ENCODE data around the gene GNAL. TPM values are rescaled to one million over a fixed set of nuclear protein-coding genes. Genes with fewer than 3 reads are reported as not detected.

Gene GNAL
- total and polyA plus RNA-seq, 2 experiments from 2014 or later, result 7.5 to 21.6 TPM

DNA sequence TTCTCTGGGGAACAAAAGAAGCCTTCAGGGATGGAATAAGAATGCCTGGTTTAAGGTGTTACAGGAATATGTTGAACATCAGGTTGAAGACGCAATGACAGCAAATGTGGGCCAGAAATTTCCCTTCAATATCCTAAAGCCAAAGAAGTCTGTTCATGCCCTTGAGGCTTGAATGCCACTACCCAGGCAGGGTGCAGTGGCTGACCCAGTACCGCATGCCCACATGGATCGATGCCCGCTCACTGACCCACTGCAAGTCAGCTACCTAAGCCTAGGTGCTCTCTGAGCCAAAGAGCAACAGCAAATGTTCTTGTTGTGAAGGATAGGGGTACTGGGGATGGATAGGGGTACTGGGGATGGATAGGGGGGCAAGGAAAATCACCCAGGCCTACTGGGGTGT, 58.2 kb downstream of the GNAL start:
- H3K36me3 ChIP-seq (ENCODE audit: insufficient read depth), result no peaks in the 10 kb centered on the region
- no peak overlapping the region for H3K4me2 ChIP-seq
- H3K27ac ChIP-seq (ENCODE audit: low read depth), result no peak overlapping the region
- ATAC-seq (no peak), DNase-seq (ENCODE audit: low spot score) (no peak)
- peaks cover 5% of the 10 kb centered on the region; the same call in 2 of the 3 replicates for H3K36me3 Mint-ChIP-seq (ENCODE audit: low read depth)
- peaks cover 16% of the 10 kb centered on the region for H3K4me1 ChIP-seq (ENCODE audit: insufficient read depth)
- TF ChIP-seq ZNF331 (CRISPR knock-in tag; IDR thresholded peaks at IDR 0.05; ENCODE audit: low read depth) (no peak), CTCF (conservative IDR thresholded peaks at IDR 0.05; ENCODE audit: low read depth in 2 of 2) (no peak), JUNB (IDR thresholded peaks at IDR 0.05; ENCODE audit: unreplicated experiment) (no peak), REST (IDR thresholded peaks at IDR 0.05; ENCODE audit: unreplicated experiment) (no peak), ETS1 (IDR thresholded peaks at IDR 0.05) (no peak), CREB1 (CRISPR knock-in tag; IDR thresholded peaks at IDR 0.05; ENCODE audit: low read depth) (no peak), NANOG (IDR thresholded peaks at IDR 0.05; ENCODE audit: borderline replicate concordance) (no peak), EZH2 (IDR thresholded peaks at IDR 0.05; ENCODE audit: low read depth, unreplicated experiment) (no peak), STAT1 (IDR thresholded peaks at IDR 0.05; ENCODE audit: unreplicated experiment) (no peak), ZNF114 (CRISPR knock-in tag; IDR thresholded peaks at IDR 0.05) (no peak), EZH2phosphoT487 (IDR thresholded peaks at IDR 0.05; ENCODE audit: unreplicated experiment) (no peak), POLR2AphosphoS5 (IDR thresholded peaks at IDR 0.05; ENCODE audit: low read depth) (no peak)
- TF ChIP-seq, protein P1, sequence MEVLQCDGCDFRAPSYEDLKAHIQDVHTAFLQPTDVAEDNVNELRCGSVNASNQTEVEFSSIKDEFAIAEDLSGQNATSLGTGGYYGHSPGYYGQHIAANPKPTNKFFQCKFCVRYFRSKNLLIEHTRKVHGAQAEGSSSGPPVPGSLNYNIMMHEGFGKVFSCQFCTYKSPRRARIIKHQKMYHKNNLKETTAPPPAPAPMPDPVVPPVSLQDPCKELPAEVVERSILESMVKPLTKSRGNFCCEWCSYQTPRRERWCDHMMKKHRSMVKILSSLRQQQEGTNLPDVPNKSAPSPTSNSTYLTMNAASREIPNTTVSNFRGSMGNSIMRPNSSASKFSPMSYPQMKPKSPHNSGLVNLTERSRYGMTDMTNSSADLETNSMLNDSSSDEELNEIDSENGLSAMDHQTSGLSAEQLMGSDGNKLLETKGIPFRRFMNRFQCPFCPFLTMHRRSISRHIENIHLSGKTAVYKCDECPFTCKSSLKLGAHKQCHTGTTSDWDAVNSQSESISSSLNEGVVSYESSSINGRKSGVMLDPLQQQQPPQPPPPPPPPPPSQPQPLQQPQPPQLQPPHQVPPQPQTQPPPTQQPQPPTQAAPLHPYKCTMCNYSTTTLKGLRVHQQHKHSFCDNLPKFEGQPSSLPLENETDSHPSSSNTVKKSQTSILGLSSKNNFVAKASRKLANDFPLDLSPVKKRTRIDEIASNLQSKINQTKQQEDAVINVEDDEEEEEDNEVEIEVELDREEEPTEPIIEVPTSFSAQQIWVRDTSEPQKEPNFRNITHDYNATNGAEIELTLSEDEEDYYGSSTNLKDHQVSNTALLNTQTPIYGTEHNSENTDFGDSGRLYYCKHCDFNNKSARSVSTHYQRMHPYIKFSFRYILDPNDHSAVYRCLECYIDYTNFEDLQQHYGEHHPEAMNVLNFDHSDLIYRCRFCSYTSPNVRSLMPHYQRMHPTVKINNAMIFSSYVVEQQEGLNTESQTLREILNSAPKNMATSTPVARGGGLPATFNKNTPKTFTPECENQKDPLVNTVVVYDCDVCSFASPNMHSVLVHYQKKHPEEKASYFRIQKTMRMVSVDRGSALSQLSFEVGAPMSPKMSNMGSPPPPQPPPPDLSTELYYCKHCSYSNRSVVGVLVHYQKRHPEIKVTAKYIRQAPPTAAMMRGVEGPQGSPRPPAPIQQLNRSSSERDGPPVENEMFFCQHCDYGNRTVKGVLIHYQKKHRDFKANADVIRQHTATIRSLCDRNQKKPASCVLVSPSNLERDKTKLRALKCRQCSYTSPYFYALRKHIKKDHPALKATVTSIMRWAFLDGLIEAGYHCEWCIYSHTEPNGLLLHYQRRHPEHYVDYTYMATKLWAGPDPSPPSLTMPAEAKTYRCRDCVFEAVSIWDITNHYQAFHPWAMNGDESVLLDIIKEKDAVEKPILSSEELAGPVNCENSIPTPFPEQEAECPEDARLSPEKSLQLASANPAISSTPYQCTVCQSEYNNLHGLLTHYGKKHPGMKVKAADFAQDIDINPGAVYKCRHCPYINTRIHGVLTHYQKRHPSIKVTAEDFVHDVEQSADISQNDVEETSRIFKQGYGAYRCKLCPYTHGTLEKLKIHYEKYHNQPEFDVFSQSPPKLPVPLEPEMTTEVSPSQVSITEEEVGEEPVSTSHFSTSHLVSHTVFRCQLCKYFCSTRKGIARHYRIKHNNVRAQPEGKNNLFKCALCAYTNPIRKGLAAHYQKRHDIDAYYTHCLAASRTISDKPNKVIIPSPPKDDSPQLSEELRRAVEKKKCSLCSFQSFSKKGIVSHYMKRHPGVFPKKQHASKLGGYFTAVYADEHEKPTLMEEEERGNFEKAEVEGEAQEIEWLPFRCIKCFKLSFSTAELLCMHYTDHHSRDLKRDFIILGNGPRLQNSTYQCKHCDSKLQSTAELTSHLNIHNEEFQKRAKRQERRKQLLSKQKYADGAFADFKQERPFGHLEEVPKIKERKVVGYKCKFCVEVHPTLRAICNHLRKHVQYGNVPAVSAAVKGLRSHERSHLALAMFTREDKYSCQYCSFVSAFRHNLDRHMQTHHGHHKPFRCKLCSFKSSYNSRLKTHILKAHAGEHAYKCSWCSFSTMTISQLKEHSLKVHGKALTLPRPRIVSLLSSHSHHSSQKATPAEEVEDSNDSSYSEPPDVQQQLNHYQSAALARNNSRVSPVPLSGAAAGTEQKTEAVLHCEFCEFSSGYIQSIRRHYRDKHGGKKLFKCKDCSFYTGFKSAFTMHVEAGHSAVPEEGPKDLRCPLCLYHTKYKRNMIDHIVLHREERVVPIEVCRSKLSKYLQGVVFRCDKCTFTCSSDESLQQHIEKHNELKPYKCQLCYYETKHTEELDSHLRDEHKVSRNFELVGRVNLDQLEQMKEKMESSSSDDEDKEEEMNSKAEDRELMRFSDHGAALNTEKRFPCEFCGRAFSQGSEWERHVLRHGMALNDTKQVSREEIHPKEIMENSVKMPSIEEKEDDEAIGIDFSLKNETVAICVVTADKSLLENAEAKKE (CRISPR knock-in tag; IDR thresholded peaks at IDR 0.05), result no peak
- H3K4me1 Mint-ChIP-seq, result peaks cover 30% of the 10 kb centered on the region
- peaks cover 24% of the 10 kb centered on the region for H3K27me3 Mint-ChIP-seq (ENCODE audit: insufficient read depth, low read depth, poor library complexity)
- H3K4me3 ChIP-seq, result no peak overlapping the region
- H3K79me2 ChIP-seq (replicated peaks; ENCODE audit: insufficient read depth), result no peaks in the 10 kb centered on the region
- 0 out of 2 replicates have a peak, but pooled peaks cover 3% of the 10 kb centered on the region for H3F3A ChIP-seq (replicated peaks; ENCODE audit: low read depth)
- no peaks in the 10 kb centered on the region for H4K20me1 ChIP-seq (replicated peaks; ENCODE audit: insufficient read depth)
- peaks cover 4% of the 10 kb centered on the region; the same call in 1 of the 3 replicates for H3K9me3 Mint-ChIP-seq
- no peak overlapping the region for H3K27ac Mint-ChIP-seq
- H3K4me3 Mint-ChIP-seq, result no peak overlapping the region
- H3K9me2 ChIP-seq (ENCODE audit: insufficient read depth), result no peaks in the 10 kb centered on the region
- peaks cover 26% of the 10 kb centered on the region for H3K27me3 ChIP-seq (ENCODE audit: insufficient read depth)
- no peak overlapping the region for H2AFZ ChIP-seq

Measured in GM23338 (cell line).